Measurements from ENCODE around the gene CNOT3.

Gene CNOT3

GRCh38 chr19:54204767-54205468 is 67.4 kb downstream of the CNOT3 start:
- Histone ChIP-seq H3K79me2 (ENCODE audit: low read length) (peaks cover 66% of the 10 kb centered on the region), H3K4me2 (ENCODE audit: low read depth, low read length) (no peak overlapping the region), H3K36me3 (replicated peaks; ENCODE audit: insufficient read depth, low read length) (peaks cover 50% of the 10 kb centered on the region), H3K9me2 (replicated peaks; ENCODE audit: insufficient read depth, low read length) (no peaks in the 10 kb centered on the region), H3K4me3 (ENCODE audit: low read length) (no peak overlapping the region), H3K27ac (ENCODE audit: low read length) (no peak overlapping the region), H2AFZ (ENCODE audit: low read length) (no peak overlapping the region), H3F3A (ENCODE audit: insufficient read depth, low read length) (peaks cover 83% of the 10 kb centered on the region), H3K9me3 (replicated peaks; ENCODE audit: insufficient read depth, low read length) (no peaks in the 10 kb centered on the region), H3K27me3 (replicated peaks; ENCODE audit: insufficient read depth, low read length) (no peaks in the 10 kb centered on the region), H3K4me1 (ENCODE audit: low read length) (peaks cover 28% of the 10 kb centered on the region), H4K20me1 (ENCODE audit: insufficient read depth, low read length) (peaks cover 84% of the 10 kb centered on the region), H3K9ac (ENCODE audit: low read length) (no peak overlapping the region)
- TF ChIP-seq EZH2 (optimal IDR thresholded peaks at IDR 0.05; ENCODE audit: low read depth, low read length) (no peak), EZH2phosphoT487 (IDR thresholded peaks at IDR 0.05; ENCODE audit: low read length) (no peak), CTCF (IDR thresholded peaks at IDR 0.05; ENCODE audit: low read length) (no peak)
- DNase-seq: no peak
